Activated naive CD8-positive, alpha-beta T cell treated with anti-CD3 and anti-CD28 coated beads, Interleukin-2, amount 10 ng/mL, durations not matched to agents 7 days and 5 days (primary cell): ENCODE measurements around the gene UPK3BL1. TPM values are rescaled to one million over a fixed set of nuclear protein-coding genes. Genes with fewer than 3 reads are reported as not detected.
"Not testable (repeated sequence)": the region's sequence is repeated elsewhere in the genome, so short reads cannot be mapped to it uniquely, and the experiment has no call there.

ENCODE experiments used
- ATAC-seq: fragments of 150-1000 bp; cut with Tn5 transposase; one replicate; pipeline ENCODE4 v1.10.0; 2021; ENCODE audit warnings: low read depth, moderate library complexity
- POLR2A ChIA-PET: fragments of 350-600 bp; sonication (Branson Sonifier 250); formaldehyde crosslinking; loops from one replicate; lab custom pipeline; 2021; ENCODE audit warnings: antibody characterized with exemption; lab: Charles Lee
- DNase-seq: peaks from one replicate; pipeline ENCODE4 v3.0.0; 2021
- H3K27ac Mint-ChIP-seq: one replicate; pipeline ENCODE4 v1.8.0; 2022; ENCODE audit warnings: mild to moderate bottlenecking, mixed read lengths
- H3K27me3 Mint-ChIP-seq: one replicate; pipeline ENCODE4 v1.8.0; 2022; ENCODE audit warnings: mild to moderate bottlenecking, moderate library complexity, mixed read lengths
- H3K36me3 Mint-ChIP-seq: one replicate; pipeline ENCODE4 v1.8.0; 2021; ENCODE audit warnings: mild to moderate bottlenecking, mixed read lengths
- H3K4me1 Mint-ChIP-seq: one replicate; pipeline ENCODE4 v1.8.0; 2021; ENCODE audit warnings: mixed read lengths
- H3K4me3 Mint-ChIP-seq: one replicate; pipeline ENCODE4 v1.8.0; 2022; ENCODE audit warnings: mild to moderate bottlenecking, moderate library complexity, mixed read lengths
- H3K9me3 Mint-ChIP-seq: one replicate; pipeline ENCODE4 v1.8.0; 2021; ENCODE audit warnings: mixed read lengths
- total RNA-seq, 2 experiments: library from RNA; stranded (reverse); gene quantifications; one replicate each; pipeline ENCODE4 v1.2.3, GENCODE V29; 2021

Gene UPK3BL1
- total RNA-seq, 2 experiments from 2014 or later, result 41.8 to 44.5 TPM

- H3K4me1 Mint-ChIP-seq, H3K9me3 Mint-ChIP-seq, H3K27ac Mint-ChIP-seq, DNase-seq, H3K36me3 Mint-ChIP-seq, H3K27me3 Mint-ChIP-seq, POLR2A ChIA-PET, ATAC-seq, H3K4me3 Mint-ChIP-seq: not testable (repeated sequence)
Observed at GRCh38 chr7:102649924-102650323, 7.3 kb upstream of the UPK3BL1 start, which contains the start of gene SPDYE2B. SPDYE2B (plus strand) TSS chr7:102650319; CDS start chr7:102652349, 2,030 bp downstream.

- DNase-seq, H3K27me3 Mint-ChIP-seq, H3K36me3 Mint-ChIP-seq, ATAC-seq, H3K4me1 Mint-ChIP-seq, H3K4me3 Mint-ChIP-seq, H3K9me3 Mint-ChIP-seq, POLR2A ChIA-PET, H3K27ac Mint-ChIP-seq: not testable (repeated sequence)
Observed at GRCh38 chr7:102647813-102648212, 5.2 kb upstream of the UPK3BL1 start.

- H3K4me1 Mint-ChIP-seq, ATAC-seq, H3K4me3 Mint-ChIP-seq, DNase-seq, H3K9me3 Mint-ChIP-seq, H3K27me3 Mint-ChIP-seq, H3K36me3 Mint-ChIP-seq, H3K27ac Mint-ChIP-seq, POLR2A ChIA-PET: not testable (repeated sequence)
Observed at GRCh38 chr7:102643404-102643803, 813 bp upstream of the UPK3BL1 start.

- POLR2A ChIA-PET, H3K27ac Mint-ChIP-seq, H3K9me3 Mint-ChIP-seq, H3K27me3 Mint-ChIP-seq, ATAC-seq, DNase-seq, H3K4me1 Mint-ChIP-seq, H3K4me3 Mint-ChIP-seq, H3K36me3 Mint-ChIP-seq: not testable (repeated sequence)
Observed at GRCh38 chr7:102638848-102639247, 3.7 kb downstream of the UPK3BL1 start.

GRCh38 chr7:102636956-102637355, 5.6 kb downstream of the UPK3BL1 start:
- H3K27me3 Mint-ChIP-seq, H3K27ac Mint-ChIP-seq, H3K9me3 Mint-ChIP-seq, H3K4me1 Mint-ChIP-seq, ATAC-seq, POLR2A ChIA-PET, H3K4me3 Mint-ChIP-seq, H3K36me3 Mint-ChIP-seq, DNase-seq: not testable (repeated sequence)

- H3K36me3 Mint-ChIP-seq, H3K27ac Mint-ChIP-seq, ATAC-seq, H3K27me3 Mint-ChIP-seq, POLR2A ChIA-PET, DNase-seq, H3K9me3 Mint-ChIP-seq, H3K4me3 Mint-ChIP-seq, H3K4me1 Mint-ChIP-seq: not testable (repeated sequence)
Observed at GRCh38 chr7:102635354-102635753, 7.2 kb downstream of the UPK3BL1 start.

GRCh38 chr7:102634299-102634698, 8.3 kb downstream of the UPK3BL1 start:
- H3K27ac Mint-ChIP-seq, H3K27me3 Mint-ChIP-seq, H3K9me3 Mint-ChIP-seq, H3K4me1 Mint-ChIP-seq, ATAC-seq, POLR2A ChIA-PET, H3K36me3 Mint-ChIP-seq, DNase-seq, H3K4me3 Mint-ChIP-seq: not testable (repeated sequence)

GRCh38 chr7:102630622-102631021, 12.0 kb downstream of the UPK3BL1 start:
- H3K9me3 Mint-ChIP-seq, H3K4me3 Mint-ChIP-seq, H3K27ac Mint-ChIP-seq, H3K4me1 Mint-ChIP-seq, H3K36me3 Mint-ChIP-seq, POLR2A ChIA-PET, DNase-seq, H3K27me3 Mint-ChIP-seq, ATAC-seq: not testable (repeated sequence)

- H3K4me1 Mint-ChIP-seq, H3K36me3 Mint-ChIP-seq, POLR2A ChIA-PET, H3K9me3 Mint-ChIP-seq, DNase-seq, H3K27ac Mint-ChIP-seq, ATAC-seq, H3K27me3 Mint-ChIP-seq, H3K4me3 Mint-ChIP-seq: not testable (repeated sequence)
Observed at GRCh38 chr7:102627271-102627904, 15.2 kb downstream of the UPK3BL1 start.

- POLR2A ChIA-PET, H3K27ac Mint-ChIP-seq, ATAC-seq, H3K4me3 Mint-ChIP-seq, H3K4me1 Mint-ChIP-seq, H3K36me3 Mint-ChIP-seq, H3K9me3 Mint-ChIP-seq, H3K27me3 Mint-ChIP-seq, DNase-seq: not testable (repeated sequence)
Observed at GRCh38 chr7:102618122-102618521, 24.5 kb downstream of the UPK3BL1 start.

GRCh38 chr7:102616507-102617125, 26.0 kb downstream of the UPK3BL1 start, which contains the start of gene RASA4:
RASA4 (minus strand) TSS chr7:102616756; CDS start chr7:102616689, 67 bp downstream.
- POLR2A ChIA-PET, H3K4me1 Mint-ChIP-seq, H3K27ac Mint-ChIP-seq, H3K36me3 Mint-ChIP-seq, H3K4me3 Mint-ChIP-seq, H3K9me3 Mint-ChIP-seq, H3K27me3 Mint-ChIP-seq: not testable (repeated sequence)
- peak; percentile 98 for ATAC-seq
- peak; percentile 62 for DNase-seq

- ATAC-seq, H3K4me1 Mint-ChIP-seq, H3K4me3 Mint-ChIP-seq, H3K36me3 Mint-ChIP-seq, H3K9me3 Mint-ChIP-seq, H3K27me3 Mint-ChIP-seq, H3K27ac Mint-ChIP-seq, DNase-seq, POLR2A ChIA-PET: not testable (repeated sequence)
Observed at GRCh38 chr7:102615930-102616329, 26.7 kb downstream of the UPK3BL1 start.

- POLR2A ChIA-PET, H3K9me3 Mint-ChIP-seq, DNase-seq, H3K27me3 Mint-ChIP-seq, ATAC-seq, H3K27ac Mint-ChIP-seq, H3K4me1 Mint-ChIP-seq, H3K4me3 Mint-ChIP-seq, H3K36me3 Mint-ChIP-seq: not testable (repeated sequence)
Observed at GRCh38 chr7:102614873-102615272, 27.7 kb downstream of the UPK3BL1 start.

- H3K36me3 Mint-ChIP-seq, H3K9me3 Mint-ChIP-seq, H3K27me3 Mint-ChIP-seq, ATAC-seq, POLR2A ChIA-PET, DNase-seq, H3K4me1 Mint-ChIP-seq, H3K4me3 Mint-ChIP-seq, H3K27ac Mint-ChIP-seq: not testable (repeated sequence)
Observed at GRCh38 chr7:102614346-102614697, 28.3 kb downstream of the UPK3BL1 start.
